Measurements from ENCODE around the gene CPN2. TPM values are rescaled to one million over a fixed set of nuclear protein-coding genes. Genes with fewer than 3 reads are reported as not detected.
A peak's percentile ranks its signal among the peaks of the same experiment; 100 is the strongest.

CPN2 gene
- total RNA-seq, 1 donor from 2014 or later, result 0.35 TPM

GRCh38 chr3:194306109-194306686, 44.9 kb downstream of the CPN2 start:
- DNase-seq (ENCODE audit: low spot score), result peak; percentile 51
- intact Hi-C loops (cut with DNase I), result no loop called here

DNA sequence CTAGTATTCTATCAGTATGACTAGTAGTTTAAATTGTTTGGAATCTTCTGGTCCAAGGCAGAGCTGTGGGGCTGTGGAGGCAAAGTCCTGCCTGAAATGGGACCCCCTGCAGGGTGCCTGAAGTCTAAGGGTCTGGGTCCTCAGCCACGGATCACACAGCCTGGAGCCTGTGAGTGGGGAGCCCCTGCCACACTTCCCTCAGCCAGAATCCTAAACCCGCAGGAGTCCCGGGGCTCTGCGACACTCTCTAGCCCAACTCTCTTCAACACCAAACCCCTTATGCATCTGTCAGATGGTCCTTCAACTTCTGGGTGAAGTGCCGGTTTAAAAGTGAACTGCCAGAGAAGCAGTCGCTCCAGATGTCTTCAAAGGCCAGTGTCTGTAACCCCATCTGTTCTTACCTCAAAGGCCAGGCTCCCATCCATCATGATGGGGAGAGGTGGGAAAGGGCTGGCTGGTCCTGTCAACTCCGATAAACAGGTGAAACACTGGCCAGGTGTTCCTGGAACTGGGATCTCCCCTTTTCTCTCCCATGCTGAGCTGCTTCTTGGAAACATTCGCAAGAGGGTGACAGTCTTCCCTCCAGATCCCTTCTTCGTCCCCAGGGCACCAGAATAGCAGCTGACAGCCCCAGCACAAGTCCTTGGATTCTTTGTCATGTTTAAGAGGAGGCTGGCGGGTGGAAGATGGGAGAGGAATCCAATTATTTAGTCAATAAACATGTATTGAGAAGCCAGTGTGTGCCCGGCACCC, 45.6 kb downstream of the CPN2 start:
- peak; percentile 35 for DNase-seq (ENCODE audit: low spot score)
- intact Hi-C loops (cut with DNase I), result loop anchor here (2.0 kb wide), 1 partner anchor 25 kb away; no protein-coding TSS in a partner anchor

- intact Hi-C loops (cut with DNase I), result loop anchor here (2.0 kb wide), 1 partner anchor 24 kb away; no protein-coding TSS in a partner anchor
- DNase-seq (ENCODE audit: low spot score), result peak; percentile 63
Measured at GRCh38 chr3:194304186-194304917, 46.8 kb downstream of the CPN2 start.

DNA sequence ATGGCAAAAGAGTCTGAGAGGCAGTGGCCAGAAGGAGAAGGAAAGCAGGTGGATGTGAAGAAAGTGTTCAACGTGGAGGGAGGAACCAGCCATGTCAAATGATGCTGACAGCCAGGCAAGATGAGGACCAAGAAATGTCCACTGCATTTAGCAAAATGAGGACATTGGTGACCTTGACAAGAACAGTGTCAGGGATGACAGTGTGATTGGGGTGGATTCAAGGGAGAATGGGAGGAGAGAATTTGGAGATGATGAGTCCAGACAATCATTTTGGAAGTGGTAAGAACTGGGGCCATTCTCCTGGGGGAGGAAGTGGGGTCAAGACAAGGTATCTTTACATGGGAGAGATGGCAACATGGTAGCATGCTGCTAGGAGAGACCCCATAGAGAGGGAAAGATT, 47.4 kb downstream of the CPN2 start:
- intact Hi-C loops (cut with DNase I), result loop anchor here (2.0 kb wide), 1 partner anchor 23 kb away; no protein-coding TSS in a partner anchor
- no peak for DNase-seq (ENCODE audit: low spot score)

- intact Hi-C loops (cut with DNase I), result no loop called here
- peak; percentile 60 for DNase-seq (ENCODE audit: low spot score)
Measured at GRCh38 chr3:194301730-194302129, 49.4 kb downstream of the CPN2 start.

GRCh38 chr3:194300936-194301335, 50.2 kb downstream of the CPN2 start:
- intact Hi-C loops (cut with DNase I), result no loop called here
- DNase-seq (ENCODE audit: low spot score), result peak; percentile 35

DNA sequence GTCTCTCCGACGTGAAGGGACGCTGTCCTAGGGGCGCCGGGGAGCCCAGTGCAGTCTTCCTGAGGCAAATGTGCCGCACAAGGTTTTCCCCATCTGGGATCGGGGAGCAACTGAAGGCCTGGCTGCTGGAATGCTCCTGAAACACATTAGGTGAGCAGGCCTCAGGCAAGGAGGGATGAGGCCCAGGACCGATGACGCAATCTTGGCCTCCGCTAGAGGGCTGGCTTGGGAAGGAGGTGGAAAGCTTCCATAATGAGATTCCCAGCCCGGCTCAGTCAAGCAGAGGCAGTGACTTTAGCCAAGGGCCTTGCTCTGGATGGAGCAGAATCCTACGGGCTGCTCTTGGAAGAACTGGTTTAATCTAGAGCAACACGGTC, 50.8 kb downstream of the CPN2 start:
- intact Hi-C loops (cut with DNase I), result no loop called here
- DNase-seq (ENCODE audit: low spot score), result peak; percentile 86

DNA sequence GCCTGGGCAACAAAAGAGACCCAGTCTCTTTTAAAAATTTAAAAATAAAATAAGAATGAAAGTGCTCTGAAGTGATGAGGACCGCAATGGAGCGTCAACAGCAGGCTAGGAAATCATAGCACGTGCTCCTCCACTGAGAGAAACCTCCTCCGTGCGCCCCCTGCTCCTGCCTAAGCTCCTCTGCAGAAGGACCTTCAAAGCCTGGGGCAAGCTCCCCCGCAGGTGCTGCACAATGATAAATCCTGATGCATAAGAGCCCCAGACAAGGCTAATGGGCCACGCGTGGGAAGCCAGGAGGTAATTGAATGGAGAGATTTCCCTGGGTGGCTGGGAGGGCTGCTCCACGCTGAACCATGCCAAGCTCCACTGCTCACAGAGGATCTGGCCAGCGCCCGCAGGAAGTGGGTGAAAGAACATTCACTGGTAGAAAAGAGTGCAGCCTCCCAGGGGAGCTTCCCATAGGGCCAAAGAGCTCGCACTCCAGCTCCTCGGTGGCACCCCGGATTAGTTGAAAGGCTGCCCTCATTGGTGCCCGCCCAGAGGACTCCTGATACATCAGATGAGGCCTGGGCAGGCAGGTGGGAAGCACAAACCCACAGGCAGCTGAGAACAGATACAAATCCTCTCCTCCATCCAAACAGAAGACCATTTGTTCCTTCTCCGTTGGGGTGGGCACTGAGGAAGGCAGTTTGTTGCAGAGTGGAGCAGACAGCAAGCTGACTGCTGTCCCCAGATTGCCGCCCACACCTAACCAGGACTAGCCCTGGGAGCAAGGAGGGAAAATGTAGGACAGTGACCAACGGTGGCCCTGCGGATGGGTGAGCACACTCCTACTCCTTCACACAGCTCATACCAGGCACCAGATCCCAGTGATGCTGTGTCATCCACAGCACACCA, 52.5 kb downstream of the CPN2 start:
- intact Hi-C loops (cut with DNase I), result no loop called here
- peak; percentile 68 for DNase-seq (ENCODE audit: low spot score)

DNA sequence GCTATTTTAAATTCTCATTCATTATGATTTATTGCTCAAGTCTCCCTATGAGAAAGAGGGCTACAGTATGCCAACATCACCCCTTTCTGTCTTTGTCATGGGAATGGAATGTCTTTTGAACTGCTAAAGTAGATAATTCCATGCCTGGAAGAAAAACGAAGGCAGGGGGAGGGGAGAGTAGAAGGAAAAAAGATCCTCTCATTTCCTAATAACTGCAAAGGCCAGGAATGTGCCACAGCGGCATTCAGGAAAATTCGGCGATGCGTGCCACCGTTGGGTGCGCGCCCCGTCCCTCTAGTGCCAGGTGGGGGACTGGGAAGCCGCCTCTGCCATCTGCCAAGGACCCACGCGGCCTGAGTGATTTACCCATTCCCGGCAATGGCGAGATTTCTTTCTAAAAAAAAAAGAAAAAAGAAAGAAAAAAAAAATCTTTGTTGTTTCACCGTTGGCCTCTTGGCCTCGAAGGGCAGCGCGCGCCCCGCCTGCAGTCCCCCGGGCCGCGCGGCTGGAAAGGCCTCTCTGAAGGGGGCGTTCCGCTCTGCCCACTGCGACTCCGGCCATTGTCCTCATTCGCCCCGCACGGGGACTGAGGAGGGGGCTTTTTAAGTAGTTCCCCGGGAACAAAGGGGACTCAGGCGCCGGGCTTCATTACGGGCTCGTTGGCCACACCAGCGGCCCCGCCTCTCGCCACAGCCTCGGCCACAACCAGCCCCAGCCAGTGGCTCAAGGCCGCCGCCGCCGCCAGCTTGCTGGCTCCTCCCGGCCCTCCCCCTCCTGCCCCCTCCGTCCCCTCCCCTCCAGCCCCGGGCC, 54.5 kb downstream of the CPN2 start:
- peak; percentile 74 for DNase-seq (ENCODE audit: low spot score)
- intact Hi-C loops (cut with DNase I), result no loop called here

- intact Hi-C loops (cut with DNase I), result no loop called here
- no peak for DNase-seq (ENCODE audit: low spot score)
Measured at GRCh38 chr3:194294895-194295214, 56.3 kb downstream of the CPN2 start.

- DNase-seq (ENCODE audit: low spot score), result peak; percentile 56
- intact Hi-C loops (cut with DNase I), result no loop called here
Measured at GRCh38 chr3:194294199-194294894, 56.8 kb downstream of the CPN2 start.

- intact Hi-C loops (cut with DNase I), result no loop called here
Measured at GRCh38 chr3:194293546-194294198, 57.5 kb downstream of the CPN2 start.

DNA sequence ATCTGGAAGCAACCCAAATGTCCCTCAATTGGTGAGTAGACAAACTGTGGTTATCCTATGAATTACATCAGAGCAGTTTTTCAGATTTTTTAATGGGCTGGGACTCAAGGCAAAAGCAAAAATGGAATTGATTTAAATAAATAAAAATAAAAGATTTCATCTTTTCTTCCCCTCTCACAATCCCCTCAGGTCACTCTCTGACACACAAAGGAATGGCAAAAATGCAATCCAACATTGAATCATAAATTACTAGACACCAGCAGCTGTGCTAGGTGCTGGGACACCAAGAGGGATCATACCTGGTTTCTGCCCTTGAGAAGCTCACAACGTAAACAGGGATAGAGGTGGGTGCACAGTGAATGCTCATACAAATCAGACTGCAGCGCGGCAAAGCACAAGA, 58.8 kb downstream of the CPN2 start:
- peak; percentile 60 for DNase-seq (ENCODE audit: low spot score)
- intact Hi-C loops (cut with DNase I), result no loop called here

More at GRCh38 chr3:194293546-194294198, 57.5 kb downstream of the CPN2 start:
- peak; percentile 35 for DNase-seq (ENCODE audit: low spot score)

Other genes starting within 250 kb of the CPN2 start
- 24.4 TPM for gene HES1, start 215.2 kb downstream of the CPN2 start, total RNA-seq
- 0.38 TPM for gene LRRC15, start 18.4 kb upstream of the CPN2 start, total RNA-seq
- 0.22 TPM for gene GP5, start 47.9 kb upstream of the CPN2 start, total RNA-seq
- 217 TPM for gene ATP13A3, start 135.7 kb upstream of the CPN2 start, total RNA-seq